H9 (cell line): ENCODE results near the gene LTB4R. TPM values are rescaled to one million over a fixed set of nuclear protein-coding genes. Genes with fewer than 3 reads are reported as not detected.

Experiments
- DNase-seq: peaks from one replicate; pipeline ENCODE4 v3.0.0-alpha.2; 2017
- H2AFZ ChIP-seq: one replicate; pipeline ENCODE4 v1.6.1; 2013; ENCODE audit warnings: mild to moderate bottlenecking, low read length, control low read depth, moderate library complexity
- H2AK5ac ChIP-seq: 2 replicates; pipeline ENCODE4 v1.6.1; 2013; ENCODE audit warnings: low read length, control low read depth, mixed read lengths; ENCODE audit not compliant: insufficient read length
- H2BK120ac ChIP-seq: one replicate; pipeline ENCODE4 v1.6.1; 2013; ENCODE audit warnings: low read depth, mild to moderate bottlenecking, low read length, control low read depth, inconsistent platforms; ENCODE audit not compliant: poor library complexity, severe bottlenecking
- H2BK12ac ChIP-seq: 2 replicates; pipeline ENCODE4 v1.6.1; 2013; ENCODE audit warnings: low read length, control low read depth, mixed read lengths, low read depth; ENCODE audit not compliant: insufficient read length
- H2BK15ac ChIP-seq: 2 replicates; pipeline ENCODE4 v1.6.1; 2013; ENCODE audit warnings: low read depth, low read length, control low read depth
- H2BK20ac ChIP-seq: one replicate; pipeline ENCODE4 v1.6.1; 2013; ENCODE audit warnings: low read depth, mild to moderate bottlenecking, low read length, control low read depth, inconsistent platforms; ENCODE audit not compliant: poor library complexity, severe bottlenecking
- H2BK5ac ChIP-seq: 2 replicates; pipeline ENCODE4 v1.6.1; 2013; ENCODE audit warnings: low read length, control low read depth, mixed read lengths; ENCODE audit not compliant: insufficient read length
- H3K14ac ChIP-seq: 2 replicates; pipeline ENCODE4 v1.6.1; 2013; ENCODE audit warnings: low read length, control low read depth; ENCODE audit not compliant: insufficient read depth
- H3K18ac ChIP-seq: 2 replicates; pipeline ENCODE4 v1.6.1; 2013; ENCODE audit warnings: low read depth, mild to moderate bottlenecking, mixed read lengths, low read length, control low read depth; ENCODE audit not compliant: insufficient read length
- H3K23ac ChIP-seq: 2 replicates; pipeline ENCODE4 v1.6.1; 2013; ENCODE audit warnings: low read length, control low read depth, mixed read lengths, low read depth; ENCODE audit not compliant: insufficient read length
- H3K23me2 ChIP-seq: 2 replicates; pipeline ENCODE4 v1.6.1; 2013; ENCODE audit warnings: low read depth, mild to moderate bottlenecking, mixed read lengths, low read length, control low read depth; ENCODE audit not compliant: insufficient read length, poor library complexity, severe bottlenecking
- H3K27ac ChIP-seq: 2 replicates; pipeline ENCODE4 v1.5.1; 2013; ENCODE audit warnings: low read length, control low read depth, mixed read lengths, low read depth; ENCODE audit not compliant: insufficient read length
- H3K27me3 ChIP-seq: 2 replicates; pipeline ENCODE4 v1.6.1; 2013; ENCODE audit warnings: low read length, control low read depth, inconsistent platforms; ENCODE audit not compliant: insufficient read depth
- H3K4ac ChIP-seq: 2 replicates; pipeline ENCODE4 v1.6.1; 2013; ENCODE audit warnings: low read depth, mild to moderate bottlenecking, control low read depth, inconsistent platforms, low read length, moderate library complexity
- H3K4me1 ChIP-seq: 2 replicates; pipeline ENCODE4 v1.6.1; 2013; ENCODE audit warnings: low read length, control low read depth, inconsistent platforms; ENCODE audit not compliant: insufficient read depth
- H3K4me2 ChIP-seq: 2 replicates; pipeline ENCODE4 v1.6.1; 2013; ENCODE audit warnings: low read length, control low read depth, mixed read lengths; ENCODE audit not compliant: insufficient read length, insufficient read depth
- H3K56ac ChIP-seq: 2 replicates; pipeline ENCODE4 v1.6.1; 2013; ENCODE audit warnings: low read depth, mild to moderate bottlenecking, mixed read lengths, low read length, control low read depth; ENCODE audit not compliant: insufficient read length
- H3K79me1 ChIP-seq: 2 replicates; pipeline ENCODE4 v1.6.1; 2013; ENCODE audit warnings: low read depth, mild to moderate bottlenecking, moderate library complexity, low read length, control low read depth, inconsistent platforms; ENCODE audit not compliant: insufficient read depth, poor library complexity, severe bottlenecking
- H3K79me2 ChIP-seq: 2 replicates; pipeline ENCODE4 v1.6.1; 2013; ENCODE audit warnings: low read length, control low read depth, inconsistent platforms; ENCODE audit not compliant: insufficient read depth
- H3K9ac ChIP-seq: 2 replicates; pipeline ENCODE4 v1.6.1; 2013; ENCODE audit warnings: low read length, control low read depth, mixed read lengths; ENCODE audit not compliant: insufficient read length; ENCODE audit errors: extremely low read depth
- H3K9me3 ChIP-seq: one replicate; pipeline ENCODE4 v1.6.1; 2013; ENCODE audit warnings: low read depth, low read length, inconsistent platforms; ENCODE audit not compliant: control insufficient read depth
- H3T11ph ChIP-seq: one replicate; pipeline ENCODE4 v1.6.1; 2013; ENCODE audit warnings: mild to moderate bottlenecking, low read length, control low read depth, inconsistent platforms
- H4K20me1 ChIP-seq: one replicate; pipeline ENCODE4 v1.6.1; 2013; ENCODE audit not compliant: control insufficient read depth, insufficient read length, insufficient read depth
- H4K5ac ChIP-seq: 2 replicates; pipeline ENCODE4 v1.6.1; 2013; ENCODE audit warnings: low read depth, mild to moderate bottlenecking, mixed read lengths, low read length, control low read depth; ENCODE audit not compliant: insufficient read length
- H4K8ac ChIP-seq: replicated peaks from 2 replicates; pipeline ENCODE4 v1.6.1; 2013; ENCODE audit warnings: low read length, control low read depth, mixed read lengths, low read depth; ENCODE audit not compliant: insufficient read length
- H4K91ac ChIP-seq: 2 replicates; pipeline ENCODE4 v1.6.1; 2013; ENCODE audit warnings: low read depth, mild to moderate bottlenecking, moderate library complexity, mixed read lengths, low read length, control low read depth; ENCODE audit not compliant: insufficient read length
- H3K27ac Mint-ChIP-seq, 3 experiments: 2 replicates in 2 of 3; 3 replicates in 1 of 3; pipeline ENCODE4 v1.8.0; 2020 to 2021; ENCODE audit warnings: mixed read lengths in 3 of 3, mild to moderate bottlenecking in 1 of 3, moderate library complexity in 1 of 3
- H3K27me3 Mint-ChIP-seq: 2 replicates; pipeline ENCODE4 v1.8.0; 2021; ENCODE audit warnings: low read depth, mild to moderate bottlenecking, moderate library complexity, mixed read lengths
- H3K36me3 Mint-ChIP-seq, 3 experiments: 2 replicates in 2 of 3; 3 replicates in 1 of 3; pipeline ENCODE4 v1.8.0; 2020 to 2021; ENCODE audit warnings: low read depth in 3 of 3, mixed read lengths in 3 of 3; ENCODE audit not compliant: insufficient read depth in 1 of 3
- H3K4me1 Mint-ChIP-seq, 2 experiments: 2 replicates each; pipeline ENCODE4 v1.8.0; 2020; ENCODE audit warnings: mixed read lengths in 2 of 2
- H3K4me3 Mint-ChIP-seq, 2 experiments: 2 replicates in 1 of 2; 3 replicates in 1 of 2; pipeline ENCODE4 v1.8.0; 2020 to 2021; ENCODE audit warnings: mild to moderate bottlenecking in 2 of 2, mixed read lengths in 2 of 2, moderate library complexity in 1 of 2
- H3K9me3 Mint-ChIP-seq, 2 experiments: 2 replicates in 1 of 2; 3 replicates in 1 of 2; pipeline ENCODE4 v1.8.0; 2020; ENCODE audit warnings: mild to moderate bottlenecking in 2 of 2, mixed read lengths in 2 of 2, moderate library complexity in 1 of 2
- CTCF ChIP-seq: fragments of 200-600 bp; sonication (generic); conservative IDR thresholded peaks from 3 replicates; pipeline ENCODE4 v1.8.0; 2021; ENCODE audit warnings: antibody characterized with exemption, mild to moderate bottlenecking
- WGBS: extraction: QIAGEN DNeasy Blood & Tissue Kit; methylation state at CpG from one replicate; pipeline ENCODE4 v1.1.7; 2013; ENCODE audit warnings: missing lambda C conversion rate, low lambda C conversion rate, mixed read lengths; ENCODE audit not compliant: insufficient read length; ENCODE audit errors: extremely low coverage; 5-methylcytosine and 5-hydroxymethylcytosine counted together
- total RNA-seq: library from RNA; stranded (reverse); gene quantifications from 2 replicates; pipeline ENCODE4 v1.2.1, GENCODE V29; 2021

Gene LTB4R
- total RNA-seq, 1 experiment from 2014 or later: 8.9 TPM

GRCh38 chr14:24324024-24324423, 12.7 kb downstream of the LTB4R start:
- H3K9ac ChIP-seq: no peak overlapping the region
- H3K4me3 Mint-ChIP-seq: no peak overlapping the region
- no peaks in the 10 kb centered on the region for H3K79me2 ChIP-seq
- H2AFZ ChIP-seq: no peak overlapping the region
- H3T11ph ChIP-seq: no peak overlapping the region
- no peaks in the 10 kb centered on the region; a peak in 2 of 5 replicates for H3K9me3 Mint-ChIP-seq
- no peak overlapping the region for H4K5ac ChIP-seq
- H3K27ac Mint-ChIP-seq: no peak overlapping the region
- WGBS: no CpG with 5 or more reads among the region's 6 CpGs
- no peak overlapping the region; the same call in 1 of the 2 replicates for H3K14ac ChIP-seq
- peaks cover 61% of the 10 kb centered on the region for H3K27me3 Mint-ChIP-seq
- peaks cover 2% of the 10 kb centered on the region; the same call in 1 of the 2 replicates for H3K27me3 ChIP-seq
- H3K23me2 ChIP-seq: no peaks in the 10 kb centered on the region
- no peak overlapping the region for H4K91ac ChIP-seq
- DNase-seq: no peak
- H3K4me1 ChIP-seq: no peaks in the 10 kb centered on the region
- no peak overlapping the region for H2BK120ac ChIP-seq
- no peak overlapping the region for H2BK5ac ChIP-seq
- no peak overlapping the region for H3K56ac ChIP-seq
- TF ChIP-seq CTCF: no peak
- H3K4me2 ChIP-seq: no peak overlapping the region
- H4K8ac ChIP-seq: no peak overlapping the region
- H3K23ac ChIP-seq: no peak overlapping the region
- H3K4ac ChIP-seq: no peak overlapping the region
- no peaks in the 10 kb centered on the region for H4K20me1 ChIP-seq
- H2BK15ac ChIP-seq: no peak overlapping the region
- no peak overlapping the region for H2BK12ac ChIP-seq
- no peak overlapping the region for H2BK20ac ChIP-seq
- H3K18ac ChIP-seq: no peak overlapping the region
- H3K4me1 Mint-ChIP-seq: no peaks in the 10 kb centered on the region
- H3K36me3 Mint-ChIP-seq: no peaks in the 10 kb centered on the region
- no peaks in the 10 kb centered on the region for H3K79me1 ChIP-seq
- H3K9me3 ChIP-seq: no peaks in the 10 kb centered on the region
- no peak overlapping the region for H3K27ac ChIP-seq
- no peak overlapping the region for H2AK5ac ChIP-seq
